ENCODE data around the gene KCNJ18.
"Not testable (repeated sequence)": the region's sequence is repeated elsewhere in the genome, so short reads cannot be mapped to it uniquely, and the experiment has no call there.

Gene KCNJ18

DNA sequence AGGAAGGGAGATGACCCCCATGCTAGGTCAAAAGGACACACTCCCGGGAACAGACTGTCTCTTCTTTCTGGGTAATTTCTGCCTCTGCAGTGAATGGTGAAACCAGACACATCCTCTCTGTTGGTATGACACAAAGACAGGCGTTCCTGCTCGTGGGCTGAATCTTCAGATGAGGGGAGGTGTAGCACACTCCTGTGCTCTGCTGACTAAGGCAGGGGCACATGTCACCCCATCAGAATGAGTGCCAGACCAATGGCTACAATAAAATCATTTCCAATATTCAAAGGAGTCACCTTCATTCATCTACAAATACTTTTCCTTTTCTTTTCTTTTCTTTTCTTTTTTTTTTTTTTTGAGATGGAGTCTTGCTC is 24.2 kb upstream of the KCNJ18 start:
- not testable (repeated sequence) for H3K9ac ChIP-seq (ENCODE audit: low read length); H4K20me1 ChIP-seq (ENCODE audit: insufficient read depth, low read length); H3K4me2 ChIP-seq (ENCODE audit: low read length); H3K27me3 ChIP-seq (ENCODE audit: insufficient read depth, low read length); H3K9me3 ChIP-seq (ENCODE audit: low read length); H3K27ac ChIP-seq (ENCODE audit: low read depth, low read length, poor library complexity, severe bottlenecking); H3K79me2 ChIP-seq (ENCODE audit: insufficient read depth, low read length); H3K9me2 ChIP-seq (ENCODE audit: low read depth, low read length); H3K4me1 ChIP-seq (ENCODE audit: insufficient read depth, low read length, severe bottlenecking); H2AFZ ChIP-seq (ENCODE audit: low read length); H3K4me3 ChIP-seq (ENCODE audit: low read depth, low read length, poor library complexity, severe bottlenecking); H3F3A ChIP-seq (ENCODE audit: insufficient read depth, low read length); H3K36me3 ChIP-seq (ENCODE audit: insufficient read depth, low read length)

GRCh38 chr17:21668746-21669508 is 23.4 kb upstream of the KCNJ18 start:
- H3K9me2 ChIP-seq (ENCODE audit: low read depth, low read length); H3K27ac ChIP-seq (ENCODE audit: low read depth, low read length, poor library complexity, severe bottlenecking); H3K27me3 ChIP-seq (ENCODE audit: insufficient read depth, low read length); H4K20me1 ChIP-seq (ENCODE audit: insufficient read depth, low read length); H3K4me3 ChIP-seq (ENCODE audit: low read depth, low read length, poor library complexity, severe bottlenecking); H3K79me2 ChIP-seq (ENCODE audit: insufficient read depth, low read length); H3F3A ChIP-seq (ENCODE audit: insufficient read depth, low read length); H3K4me1 ChIP-seq (ENCODE audit: insufficient read depth, low read length, severe bottlenecking); H3K9ac ChIP-seq (ENCODE audit: low read length); H2AFZ ChIP-seq (ENCODE audit: low read length); H3K4me2 ChIP-seq (ENCODE audit: low read length); H3K9me3 ChIP-seq (ENCODE audit: low read length); H3K36me3 ChIP-seq (ENCODE audit: insufficient read depth, low read length): not testable (repeated sequence)

DNA sequence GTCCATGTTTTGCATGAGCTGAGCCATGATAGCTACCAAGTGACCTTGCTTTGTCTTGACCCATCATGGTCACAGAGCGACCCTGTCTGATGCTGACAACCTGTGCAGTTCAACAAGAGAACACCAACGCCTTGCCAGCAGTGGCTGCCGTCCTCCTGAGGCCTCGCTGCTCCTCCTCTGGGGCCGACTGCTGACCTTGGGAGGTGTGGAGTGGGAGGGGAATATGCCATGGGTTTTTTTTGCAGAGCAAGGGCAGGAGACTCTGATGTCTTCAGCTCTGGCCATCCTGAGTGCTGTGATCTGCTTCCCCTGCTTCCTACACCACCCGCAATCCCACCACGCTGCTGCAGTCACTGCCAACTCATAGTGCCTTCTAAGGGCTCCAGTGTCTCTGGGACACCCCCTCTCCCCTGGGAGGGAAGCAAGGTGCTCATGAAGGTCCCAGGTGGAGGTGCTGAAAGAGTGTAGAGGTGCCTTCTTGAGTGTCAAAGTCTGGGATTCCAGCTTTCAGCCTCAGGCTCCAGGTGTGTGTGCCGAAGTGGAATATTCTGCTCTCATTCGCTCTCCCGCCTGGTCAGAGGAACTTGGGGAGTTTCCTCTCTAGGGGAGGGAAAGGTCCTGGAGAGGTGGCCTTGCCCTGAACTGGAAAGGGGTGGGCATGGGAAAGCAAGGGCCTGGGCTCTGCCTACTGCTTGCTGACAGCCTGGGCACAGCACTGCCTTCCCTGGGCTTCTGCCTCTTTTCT is 22.5 kb upstream of the KCNJ18 start:
- not testable (repeated sequence) for H4K20me1 ChIP-seq (ENCODE audit: insufficient read depth, low read length); H2AFZ ChIP-seq (ENCODE audit: low read length); H3K4me2 ChIP-seq (ENCODE audit: low read length); H3K4me1 ChIP-seq (ENCODE audit: insufficient read depth, low read length, severe bottlenecking); H3K9ac ChIP-seq (ENCODE audit: low read length); H3K9me3 ChIP-seq (ENCODE audit: low read length); H3K4me3 ChIP-seq (ENCODE audit: low read depth, low read length, poor library complexity, severe bottlenecking); H3F3A ChIP-seq (ENCODE audit: insufficient read depth, low read length); H3K36me3 ChIP-seq (ENCODE audit: insufficient read depth, low read length); H3K27ac ChIP-seq (ENCODE audit: low read depth, low read length, poor library complexity, severe bottlenecking); H3K79me2 ChIP-seq (ENCODE audit: insufficient read depth, low read length); H3K9me2 ChIP-seq (ENCODE audit: low read depth, low read length); H3K27me3 ChIP-seq (ENCODE audit: insufficient read depth, low read length)

GRCh38 chr17:21670361-21671155 is 21.8 kb upstream of the KCNJ18 start:
- not testable (repeated sequence) for H2AFZ ChIP-seq (ENCODE audit: low read length); H3K4me3 ChIP-seq (ENCODE audit: low read depth, low read length, poor library complexity, severe bottlenecking); H3K9me3 ChIP-seq (ENCODE audit: low read length); H3K36me3 ChIP-seq (ENCODE audit: insufficient read depth, low read length); H3K9ac ChIP-seq (ENCODE audit: low read length); H4K20me1 ChIP-seq (ENCODE audit: insufficient read depth, low read length); H3F3A ChIP-seq (ENCODE audit: insufficient read depth, low read length); H3K79me2 ChIP-seq (ENCODE audit: insufficient read depth, low read length); H3K9me2 ChIP-seq (ENCODE audit: low read depth, low read length); H3K27me3 ChIP-seq (ENCODE audit: insufficient read depth, low read length); H3K4me1 ChIP-seq (ENCODE audit: insufficient read depth, low read length, severe bottlenecking); H3K4me2 ChIP-seq (ENCODE audit: low read length); H3K27ac ChIP-seq (ENCODE audit: low read depth, low read length, poor library complexity, severe bottlenecking)

- H2AFZ ChIP-seq (ENCODE audit: low read length); H3F3A ChIP-seq (ENCODE audit: insufficient read depth, low read length); H3K9me2 ChIP-seq (ENCODE audit: low read depth, low read length); H3K79me2 ChIP-seq (ENCODE audit: insufficient read depth, low read length); H3K4me1 ChIP-seq (ENCODE audit: insufficient read depth, low read length, severe bottlenecking); H3K9ac ChIP-seq (ENCODE audit: low read length); H3K27ac ChIP-seq (ENCODE audit: low read depth, low read length, poor library complexity, severe bottlenecking); H3K27me3 ChIP-seq (ENCODE audit: insufficient read depth, low read length); H3K9me3 ChIP-seq (ENCODE audit: low read length); H3K4me2 ChIP-seq (ENCODE audit: low read length); H3K4me3 ChIP-seq (ENCODE audit: low read depth, low read length, poor library complexity, severe bottlenecking); H4K20me1 ChIP-seq (ENCODE audit: insufficient read depth, low read length); H3K36me3 ChIP-seq (ENCODE audit: insufficient read depth, low read length): not testable (repeated sequence)
Observed at GRCh38 chr17:21671437-21671836, 20.9 kb upstream of the KCNJ18 start.

GRCh38 chr17:21671871-21672270 is 20.5 kb upstream of the KCNJ18 start:
- H3K79me2 ChIP-seq (ENCODE audit: insufficient read depth, low read length); H3K4me2 ChIP-seq (ENCODE audit: low read length); H3K27ac ChIP-seq (ENCODE audit: low read depth, low read length, poor library complexity, severe bottlenecking); H3K36me3 ChIP-seq (ENCODE audit: insufficient read depth, low read length); H3K9me2 ChIP-seq (ENCODE audit: low read depth, low read length); H3F3A ChIP-seq (ENCODE audit: insufficient read depth, low read length); H3K4me1 ChIP-seq (ENCODE audit: insufficient read depth, low read length, severe bottlenecking); H4K20me1 ChIP-seq (ENCODE audit: insufficient read depth, low read length); H2AFZ ChIP-seq (ENCODE audit: low read length); H3K27me3 ChIP-seq (ENCODE audit: insufficient read depth, low read length); H3K9me3 ChIP-seq (ENCODE audit: low read length); H3K4me3 ChIP-seq (ENCODE audit: low read depth, low read length, poor library complexity, severe bottlenecking); H3K9ac ChIP-seq (ENCODE audit: low read length): not testable (repeated sequence)

DNA sequence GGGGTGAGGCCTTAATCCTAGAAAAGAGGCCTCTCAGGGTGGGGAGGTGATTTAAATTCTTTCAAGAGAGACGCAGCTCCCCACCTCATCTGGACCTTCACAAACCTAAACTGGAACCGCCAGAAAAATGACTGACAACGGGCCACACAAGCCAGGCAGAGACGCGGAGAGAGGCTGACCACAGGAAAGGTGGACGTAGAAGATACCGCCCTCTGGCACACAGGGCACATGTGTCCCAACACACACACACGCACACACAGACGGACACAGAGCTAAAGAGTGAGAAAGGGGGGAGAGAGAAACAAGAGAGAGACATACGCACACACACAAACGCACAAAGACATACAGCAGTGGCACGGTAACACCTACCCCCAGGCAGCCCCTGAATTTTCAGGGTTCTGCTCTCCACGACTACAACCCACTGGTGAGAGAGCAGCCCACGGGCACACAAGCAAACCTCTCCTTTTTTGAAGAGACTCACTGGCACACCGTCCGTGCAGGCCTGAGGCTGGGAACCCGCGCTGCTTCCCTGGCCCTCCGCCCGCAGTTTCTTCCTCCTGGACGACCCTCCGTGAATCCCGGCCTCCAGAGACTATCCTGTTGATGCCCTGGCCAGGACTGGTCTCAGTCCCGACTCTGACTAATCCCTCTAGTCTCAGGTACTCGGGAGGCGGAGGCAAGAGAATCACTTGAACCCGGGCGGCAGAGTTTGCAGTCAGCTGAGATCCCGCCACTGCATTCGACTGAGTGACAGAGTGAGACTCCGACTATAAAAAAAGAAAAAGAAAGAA is 18.7 kb upstream of the KCNJ18 start:
- H3K9me3 ChIP-seq (ENCODE audit: low read length); H2AFZ ChIP-seq (ENCODE audit: low read length); H3F3A ChIP-seq (ENCODE audit: insufficient read depth, low read length); H3K79me2 ChIP-seq (ENCODE audit: insufficient read depth, low read length); H3K9ac ChIP-seq (ENCODE audit: low read length); H3K4me2 ChIP-seq (ENCODE audit: low read length); H4K20me1 ChIP-seq (ENCODE audit: insufficient read depth, low read length); H3K4me1 ChIP-seq (ENCODE audit: insufficient read depth, low read length, severe bottlenecking); H3K27me3 ChIP-seq (ENCODE audit: insufficient read depth, low read length); H3K36me3 ChIP-seq (ENCODE audit: insufficient read depth, low read length); H3K4me3 ChIP-seq (ENCODE audit: low read depth, low read length, poor library complexity, severe bottlenecking); H3K9me2 ChIP-seq (ENCODE audit: low read depth, low read length); H3K27ac ChIP-seq (ENCODE audit: low read depth, low read length, poor library complexity, severe bottlenecking): not testable (repeated sequence)

All from OCI-LY1 (cell line).